LNCAP (cell line): Measurements from ENCODE around the gene OR10T2.

Experiments
- CTCF ChIP-seq: fragments of 450-650 bp; IDR thresholded peaks from 2 replicates; pipeline ENCODE4 v1.5.1; 2017; ENCODE audit warnings: mild to moderate bottlenecking

OR10T2 gene

GRCh38 chr1:158414651-158415345 lies 15.5 kb upstream of the OR10T2 start:
- TF ChIP-seq CTCF = no peak

- no peak for TF ChIP-seq CTCF
These were observed 7.8 kb upstream of the OR10T2 start for GRCh38 chr1:158407092-158407491.

GRCh38 chr1:158400871-158401270 lies 1.6 kb upstream of the OR10T2 start:
- TF ChIP-seq CTCF = no peak

- TF ChIP-seq CTCF = no peak
These were observed 2.6 kb downstream of the OR10T2 start for GRCh38 chr1:158396646-158397045.

GRCh38 chr1:158393476-158393875 lies 5.8 kb downstream of the OR10T2 start:
- TF ChIP-seq CTCF = no peak

GRCh38 chr1:158391099-158391498 lies 8.2 kb downstream of the OR10T2 start:
- no peak for TF ChIP-seq CTCF

- no peak for TF ChIP-seq CTCF
These were observed 8.9 kb downstream of the OR10T2 start for GRCh38 chr1:158390331-158390730.

GRCh38 chr1:158374860-158375259 lies 24.4 kb downstream of the OR10T2 start:
- TF ChIP-seq CTCF = no peak
